ENCODE measurements around the gene TBX15.

The TBX15 gene

GRCh38 chr1:118878661-118879060, 109.5 kb downstream of the TBX15 start:
- no peak for DNase-seq

DNA sequence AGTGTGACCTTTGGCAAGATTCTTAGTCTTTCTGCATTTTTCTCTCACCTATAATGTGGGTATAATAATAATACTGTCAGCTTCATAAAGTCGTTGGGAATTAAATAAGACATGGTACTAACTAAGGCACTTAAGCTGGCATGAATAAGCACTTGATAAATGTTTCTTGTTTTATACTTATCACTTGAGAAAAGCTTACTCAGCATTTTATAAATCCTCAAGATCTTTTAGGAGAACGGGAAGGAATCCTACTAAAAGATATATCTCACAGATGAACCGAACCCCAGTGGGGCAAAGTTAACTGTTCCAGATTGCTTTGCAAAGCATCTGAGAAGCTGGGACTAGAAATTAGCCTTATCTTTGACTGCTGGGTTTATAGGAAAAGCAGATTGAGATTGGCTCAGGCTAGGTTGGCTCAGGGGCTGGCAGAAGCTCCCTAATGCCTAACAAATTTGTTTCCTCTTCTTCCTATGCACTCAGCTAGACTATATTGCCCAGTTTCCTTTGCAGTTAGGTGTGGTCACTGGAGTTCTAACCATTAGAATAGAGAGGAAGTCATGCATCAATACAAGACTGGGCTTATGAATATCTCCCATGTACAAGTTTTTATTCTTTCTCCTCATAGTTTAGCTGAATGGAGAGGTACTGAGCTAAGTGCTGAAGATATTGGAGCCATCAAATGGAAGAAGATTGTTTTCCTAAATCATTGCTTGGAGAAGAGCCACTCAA, 110.3 kb downstream of the TBX15 start:
- no peak for DNase-seq

GRCh38 chr1:118871582-118872171, 116.5 kb downstream of the TBX15 start:
- DNase-seq: no peak

- DNase-seq: no peak
Measured at GRCh38 chr1:118868387-118868786, 119.8 kb downstream of the TBX15 start.

GRCh38 chr1:118866330-118866729, 121.8 kb downstream of the TBX15 start:
- no peak for DNase-seq

DNA sequence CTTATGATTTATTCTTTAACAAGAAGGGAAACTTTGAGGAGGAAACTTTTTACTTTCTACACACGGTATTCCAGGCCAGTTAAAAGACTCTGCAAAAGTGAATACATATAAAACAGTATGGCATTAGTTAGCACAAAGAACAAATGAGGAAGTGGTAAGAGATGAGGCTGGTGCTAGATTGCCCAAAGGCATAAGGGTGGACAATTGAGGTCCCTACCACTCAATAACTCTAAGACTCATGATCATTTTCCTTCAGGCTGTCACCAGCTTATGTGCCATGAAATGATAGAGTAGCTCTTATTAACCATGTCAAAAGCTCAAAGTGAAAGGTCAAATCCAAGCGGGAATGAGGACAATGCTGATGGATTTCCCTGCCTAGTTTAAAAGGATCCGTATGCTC, 124.5 kb downstream of the TBX15 start:
- no peak for DNase-seq

DNA sequence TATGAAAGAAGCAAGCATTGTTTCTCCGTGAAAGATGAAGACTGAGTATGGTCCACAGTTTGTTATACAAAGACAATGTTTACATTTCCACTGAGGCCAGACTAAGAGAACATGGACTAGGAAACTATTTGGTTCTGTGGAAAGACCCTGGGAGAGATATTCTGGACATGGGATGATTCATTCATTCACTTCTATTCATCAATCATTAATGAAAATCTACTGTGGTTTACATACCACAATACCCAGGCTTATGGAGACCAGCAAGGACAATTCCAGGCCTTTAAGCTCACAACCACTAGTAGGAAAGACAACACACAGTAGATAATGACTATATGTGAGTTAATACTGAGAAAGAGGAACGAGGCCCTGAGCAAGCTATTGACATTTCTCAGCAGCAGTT, 125.4 kb downstream of the TBX15 start:
- no peak for DNase-seq

GRCh38 chr1:118861216-118861615, 126.9 kb downstream of the TBX15 start:
- no peak for DNase-seq

DNA sequence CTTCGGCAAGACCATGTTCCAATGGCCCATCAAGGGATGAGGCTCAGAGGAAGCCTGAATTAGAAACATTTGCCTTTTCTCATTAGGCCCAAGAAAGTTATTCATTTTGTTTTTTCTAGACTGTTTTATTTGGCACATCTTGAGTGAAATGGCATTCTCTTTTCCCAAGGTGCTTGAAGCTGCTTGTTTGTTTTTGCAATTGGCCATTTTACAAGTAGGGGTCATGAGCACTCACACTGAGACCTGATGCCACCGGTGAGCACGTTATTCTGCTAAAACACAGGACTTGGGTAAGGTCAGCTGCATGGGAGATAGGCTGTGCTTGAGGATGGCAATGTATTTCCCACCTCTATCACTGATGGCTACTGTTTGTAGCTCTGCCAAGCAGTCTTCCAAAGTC, 128.1 kb downstream of the TBX15 start:
- DNase-seq: no peak

- DNase-seq: no peak
Measured at GRCh38 chr1:118846443-118846842, 141.7 kb downstream of the TBX15 start.

- no peak for DNase-seq
Measured at GRCh38 chr1:118842452-118843201, 145.5 kb downstream of the TBX15 start.

GRCh38 chr1:118841521-118841920, 146.6 kb downstream of the TBX15 start:
- DNase-seq: no peak

All from stimulated activated CD4-positive, alpha-beta T cell treated with anti-CD3 and anti-CD28 coated beads, Interleukin-1b, Interleukin-23, amount 100 ng/mL, for 48 hours (primary cell).